HepG2 (cell line): ENCODE results near the gene UAP1L1. TPM values are rescaled to one million over a fixed set of nuclear protein-coding genes. Genes with fewer than 3 reads are reported as not detected.

ENCODE experiments used
- MATR3 ChIP-seq: sonication (generic); formaldehyde crosslinking; IDR thresholded peaks from 2 replicates; pipeline ENCODE4 v1.4.0; 2020; ENCODE audit warnings: missing genetic modification reagents
- MEF2D ChIP-seq: sonication (generic); formaldehyde crosslinking; IDR thresholded peaks from 2 replicates; pipeline ENCODE4 v1.5.1; 2020; ENCODE audit warnings: mild to moderate bottlenecking, missing genetic modification reagents
- MXI1 ChIP-seq: IDR thresholded peaks from 3 replicates; pipeline ENCODE4 v1.6.1; 2012; ENCODE audit warnings: low read depth, low read length, inconsistent platforms, borderline replicate concordance
- PRMT3 ChIP-seq: sonication (generic); formaldehyde crosslinking; IDR thresholded peaks from 2 replicates; pipeline ENCODE4 v1.8.1; 2022; ENCODE audit warnings: low read depth, mild to moderate bottlenecking, moderate library complexity, missing genetic modification reagents, borderline replicate concordance
- SKI ChIP-seq: fragments of 450-650 bp; IDR thresholded peaks from one replicate; pipeline ENCODE4 v1.6.1; 2018; ENCODE audit warnings: mild to moderate bottlenecking; ENCODE audit not compliant: partially characterized antibody
- TCF12 ChIP-seq, 2 experiments: fragments of 450-650 bp in 1 of 2; sonication (generic) in 1 of 2; formaldehyde crosslinking in 1 of 2; IDR thresholded peaks; 2 replicates each; pipeline versions ENCODE4 v1.6.1 to v1.8.0; 2017 to 2022; ENCODE audit warnings: antibody characterized with exemption in 1 of 2, mild to moderate bottlenecking in 1 of 2, missing genetic modification reagents in 1 of 2, moderate library complexity in 1 of 2
- TSC22D2 ChIP-seq: sonication (generic); formaldehyde crosslinking; IDR thresholded peaks from 2 replicates; pipeline ENCODE4 v1.5.1; 2020; ENCODE audit warnings: missing genetic modification reagents, mild to moderate bottlenecking, borderline replicate concordance
- ZBTB3 ChIP-seq: sonication (generic); formaldehyde crosslinking; IDR thresholded peaks from 2 replicates; pipeline ENCODE4 v1.4.0; 2020; ENCODE audit warnings: low read depth, mild to moderate bottlenecking, moderate library complexity, missing genetic modification reagents, borderline replicate concordance
- ZFX ChIP-seq: sonication (generic); formaldehyde crosslinking; IDR thresholded peaks from 2 replicates; pipeline ENCODE4 v1.4.0; 2020; ENCODE audit warnings: mild to moderate bottlenecking, low read depth, missing genetic modification reagents, moderate library complexity
- ZNF143 ChIP-seq: sonication (generic); formaldehyde crosslinking; IDR thresholded peaks from 2 replicates; pipeline ENCODE4 v1.4.0; 2020; ENCODE audit warnings: missing genetic modification reagents
- ZNF224 ChIP-seq: sonication (generic); formaldehyde crosslinking; IDR thresholded peaks from 2 replicates; pipeline ENCODE4 v1.5.0; 2020; ENCODE audit warnings: mild to moderate bottlenecking, missing genetic modification reagents
- ZNF441 ChIP-seq: sonication (generic); formaldehyde crosslinking; IDR thresholded peaks from 2 replicates; pipeline ENCODE4 v1.7.0; 2021; ENCODE audit warnings: missing genetic modification reagents, borderline replicate concordance
- ZNF878 ChIP-seq: sonication (generic); formaldehyde crosslinking; IDR thresholded peaks from 2 replicates; pipeline ENCODE4 v1.8.1; 2023; ENCODE audit warnings: mild to moderate bottlenecking, missing genetic modification reagents, moderate library complexity
- ZNF883 ChIP-seq: sonication (generic); formaldehyde crosslinking; IDR thresholded peaks from 2 replicates; pipeline ENCODE4 v1.5.1; 2020; ENCODE audit warnings: mild to moderate bottlenecking, missing genetic modification reagents; ENCODE audit errors: not compliant biosample characterization
- polyA plus RNA-seq, 8 experiments: library from polyadenylated mRNA; depleted of rRNA in 3 of 8; stranded (reverse) in 7 of 8; unstranded in 1 of 8; fragments of >200 nt; fragmentation: Illumina TruSeq in 4 of 8; extraction: Trizol in 4 of 8; gene quantifications; 2 replicates each; pipeline versions ENCODE4 v1.2.1 to v1.2.3, GENCODE V29; 2011 to 2016; ENCODE audit warnings: low read depth in 4 of 8, missing spikeins in 1 of 8, mixed read lengths in 1 of 8; ENCODE audit not compliant: insufficient read depth in 1 of 8
- total RNA-seq, 5 experiments: library from RNA; depleted of rRNA; stranded (reverse); fragments of >200 nt; fragmentation: Illumina TruSeq; extraction: Trizol; gene quantifications; 2 replicates each; pipeline ENCODE4 v1.2.3, GENCODE V29; 2016; ENCODE audit warnings: low read depth in 1 of 5
- TF ChIP-seq, protein P1 (sequence below): sonication (generic); formaldehyde crosslinking; IDR thresholded peaks from 2 replicates; pipeline ENCODE4 v1.4.0; 2020; ENCODE audit warnings: missing genetic modification reagents
- TF ChIP-seq, protein P2 (sequence below): sonication (generic); formaldehyde crosslinking; IDR thresholded peaks from 2 replicates; pipeline ENCODE4 v1.8.0; 2022; ENCODE audit warnings: missing genetic modification reagents, mild to moderate bottlenecking, inconsistent platforms, borderline replicate concordance
- TF ChIP-seq, protein P3 (sequence below): sonication (generic); formaldehyde crosslinking; IDR thresholded peaks from 2 replicates; pipeline ENCODE4 v1.5.0; 2020; ENCODE audit warnings: mild to moderate bottlenecking, missing genetic modification reagents
- TF ChIP-seq, protein P4 (sequence below): sonication (generic); formaldehyde crosslinking; IDR thresholded peaks from 2 replicates; pipeline ENCODE4 v1.8.0; 2022; ENCODE audit warnings: mild to moderate bottlenecking, missing genetic modification reagents, borderline replicate concordance

The UAP1L1 gene
- total and polyA plus RNA-seq, 2 of the 13 experiments (the other 11 are each of a cell fraction or from before 2014, with no cell fraction given), result 5.4 to 6.4 TPM

DNA sequence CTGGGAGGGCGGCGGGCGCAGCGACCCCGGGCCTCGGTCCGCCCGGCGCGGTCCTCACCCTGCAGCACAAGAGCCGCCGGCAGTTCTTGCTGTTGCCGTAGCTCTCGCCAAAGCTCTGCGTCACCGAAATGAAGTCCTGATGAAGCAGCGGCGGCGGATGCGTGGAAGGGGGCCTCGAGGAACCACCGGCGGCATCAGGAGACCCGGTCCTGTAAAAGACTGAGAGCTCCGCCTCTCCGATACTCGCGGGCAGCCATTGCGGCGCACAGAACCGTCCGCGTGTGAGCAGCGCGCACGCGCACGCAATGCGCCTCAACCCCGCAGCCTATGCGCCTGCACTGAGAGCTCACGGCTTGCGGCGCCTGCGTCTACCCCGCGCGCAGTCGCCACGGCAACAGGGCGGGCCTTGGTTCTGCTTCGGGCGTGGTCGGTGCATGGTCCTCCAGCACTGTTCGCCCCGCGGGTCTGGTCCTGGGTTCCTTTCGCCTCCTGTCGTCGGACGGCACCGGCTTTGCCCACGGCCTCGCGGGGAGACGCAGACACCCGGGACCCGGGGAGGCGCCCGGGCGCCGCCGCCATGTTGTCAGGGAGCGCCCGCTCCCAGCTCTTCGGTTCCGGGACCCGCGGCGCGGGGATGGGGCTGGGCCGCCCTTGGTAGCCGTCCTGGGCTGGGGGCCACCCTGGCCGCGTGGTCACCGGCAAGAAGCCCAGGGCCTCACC is 52.3 kb downstream of the UAP1L1 start (continued):
- no peak for TF ChIP-seq TCF12 (IDR thresholded peaks at IDR 0.05)
- TF ChIP-seq TCF12 (CRISPR knock-in tag; IDR thresholded peaks at IDR 0.05), result no peak; the same call in 1 of the 2 replicates
- TF ChIP-seq ZNF143 (CRISPR knock-in tag), result no peak; the same call in 1 of the 2 replicates
- 0 out of 2 replicates have a peak, but pooled peaks have one; percentile 59 for TF ChIP-seq PRMT3 (CRISPR knock-in tag)
- no peak; the same call in 1 of the 2 replicates for TF ChIP-seq ZNF441 (CRISPR knock-in tag)
- TF ChIP-seq MXI1, result peak; percentile 96; the same call in 2 of the 3 replicates
- peak; percentile 15; the same call in 1 of the 2 replicates for TF ChIP-seq TSC22D2 (CRISPR knock-in tag)
- TF ChIP-seq, protein P1, sequence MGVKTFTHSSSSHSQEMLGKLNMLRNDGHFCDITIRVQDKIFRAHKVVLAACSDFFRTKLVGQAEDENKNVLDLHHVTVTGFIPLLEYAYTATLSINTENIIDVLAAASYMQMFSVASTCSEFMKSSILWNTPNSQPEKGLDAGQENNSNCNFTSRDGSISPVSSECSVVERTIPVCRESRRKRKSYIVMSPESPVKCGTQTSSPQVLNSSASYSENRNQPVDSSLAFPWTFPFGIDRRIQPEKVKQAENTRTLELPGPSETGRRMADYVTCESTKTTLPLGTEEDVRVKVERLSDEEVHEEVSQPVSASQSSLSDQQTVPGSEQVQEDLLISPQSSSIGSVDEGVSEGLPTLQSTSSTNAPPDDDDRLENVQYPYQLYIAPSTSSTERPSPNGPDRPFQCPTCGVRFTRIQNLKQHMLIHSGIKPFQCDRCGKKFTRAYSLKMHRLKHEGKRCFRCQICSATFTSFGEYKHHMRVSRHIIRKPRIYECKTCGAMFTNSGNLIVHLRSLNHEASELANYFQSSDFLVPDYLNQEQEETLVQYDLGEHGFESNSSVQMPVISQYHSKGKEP (CRISPR knock-in tag), result no peak
- peak; percentile 61; the same call in 1 of the 2 replicates for TF ChIP-seq ZFX
- no peak for TF ChIP-seq ZNF224 (CRISPR knock-in tag)
- TF ChIP-seq, protein P2, sequence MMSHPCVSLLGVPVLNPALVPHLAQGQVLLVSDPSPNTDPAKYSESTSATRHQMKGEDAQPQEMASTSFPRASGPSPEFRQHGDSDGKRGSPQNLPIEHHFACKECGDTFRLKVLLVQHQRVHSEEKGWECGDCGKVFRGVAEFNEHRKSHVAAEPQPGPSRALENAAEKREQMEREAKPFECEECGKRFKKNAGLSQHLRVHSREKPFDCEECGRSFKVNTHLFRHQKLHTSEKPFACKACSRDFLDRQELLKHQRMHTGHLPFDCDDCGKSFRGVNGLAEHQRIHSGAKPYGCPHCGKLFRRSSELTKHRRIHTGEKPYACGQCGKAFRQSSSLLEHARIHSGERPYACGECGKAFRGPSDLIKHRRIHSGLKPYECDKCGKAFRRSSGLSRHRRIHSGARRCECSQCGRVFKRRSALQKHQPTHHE, result no peak; the same call in 1 of the 2 replicates
- TF ChIP-seq MATR3, result no peak
- TF ChIP-seq ZBTB3 (CRISPR knock-in tag), result no peak
- TF ChIP-seq, protein P3, sequence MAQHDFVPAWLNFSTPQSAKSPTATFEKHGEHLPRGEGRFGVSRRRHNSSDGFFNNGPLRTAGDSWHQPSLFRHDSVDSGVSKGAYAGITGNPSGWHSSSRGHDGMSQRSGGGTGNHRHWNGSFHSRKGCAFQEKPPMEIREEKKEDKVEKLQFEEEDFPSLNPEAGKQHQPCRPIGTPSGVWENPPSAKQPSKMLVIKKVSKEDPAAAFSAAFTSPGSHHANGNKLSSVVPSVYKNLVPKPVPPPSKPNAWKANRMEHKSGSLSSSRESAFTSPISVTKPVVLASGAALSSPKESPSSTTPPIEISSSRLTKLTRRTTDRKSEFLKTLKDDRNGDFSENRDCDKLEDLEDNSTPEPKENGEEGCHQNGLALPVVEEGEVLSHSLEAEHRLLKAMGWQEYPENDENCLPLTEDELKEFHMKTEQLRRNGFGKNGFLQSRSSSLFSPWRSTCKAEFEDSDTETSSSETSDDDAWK, result no peak
- no peak for TF ChIP-seq ZNF878
- TF ChIP-seq MEF2D, result peak; percentile 72
- TF ChIP-seq SKI, result no peak
- TF ChIP-seq ZNF883 (CRISPR knock-in tag), result peak; percentile 80
- TF ChIP-seq, protein P4, sequence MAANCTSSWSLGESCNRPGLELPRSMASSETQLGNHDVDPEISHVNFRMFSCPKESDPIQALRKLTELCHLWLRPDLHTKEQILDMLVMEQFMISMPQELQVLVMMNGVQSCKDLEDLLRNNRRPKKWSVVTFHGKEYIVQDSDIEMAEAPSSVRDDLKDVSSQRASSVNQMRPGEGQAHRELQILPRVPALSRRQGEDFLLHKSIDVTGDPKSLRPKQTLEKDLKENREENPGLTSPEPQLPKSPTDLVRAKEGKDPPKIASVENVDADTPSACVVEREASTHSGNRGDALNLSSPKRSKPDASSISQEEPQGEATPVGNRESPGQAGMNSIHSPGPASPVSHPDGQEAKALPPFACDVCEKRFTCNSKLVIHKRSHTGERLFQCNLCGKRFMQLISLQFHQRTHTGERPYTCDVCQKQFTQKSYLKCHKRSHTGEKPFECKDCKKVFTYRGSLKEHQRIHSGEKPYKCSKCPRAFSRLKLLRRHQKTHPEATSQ, result peak; percentile 22; the same call in 1 of the 2 replicates
